ENCODE measurements around the gene BRAF.
"Not testable (repeated sequence)": the region's sequence is repeated elsewhere in the genome, so short reads cannot be mapped to it uniquely, and the experiment has no call there.

Gene BRAF

DNA sequence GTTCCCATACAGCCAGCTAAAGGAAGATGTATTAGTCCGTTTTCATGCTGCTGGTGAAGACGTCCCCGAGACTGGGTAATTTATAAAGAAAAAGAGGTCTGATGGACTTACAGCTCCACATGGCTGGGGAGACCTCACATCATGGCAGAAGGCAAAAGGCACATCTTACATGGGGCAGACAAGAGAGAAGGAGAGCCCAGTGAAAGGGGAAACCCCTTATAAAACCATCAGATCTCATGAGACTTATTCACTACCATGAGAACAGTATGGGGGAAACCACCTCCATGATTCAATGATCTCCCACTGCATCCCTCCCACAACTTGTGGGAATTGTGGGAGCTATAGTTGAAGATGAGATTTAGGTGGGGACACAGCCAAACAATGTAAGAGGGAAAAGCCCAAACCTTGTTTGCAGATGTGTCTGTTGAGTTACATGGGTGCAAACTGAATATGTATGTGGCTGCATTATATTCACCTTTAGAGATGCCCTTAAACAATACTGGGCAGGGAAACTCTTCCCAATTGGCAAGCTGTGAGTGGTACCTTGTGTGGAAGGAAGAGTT lies 13.1 kb upstream of the BRAF start:
- no peak overlapping the region for H3K9ac ChIP-seq (ENCODE audit: low read depth in 1 of 2, low read length in 2 of 2)
- H3K27ac ChIP-seq (ENCODE audit: low read depth in 2 of 2, low read length in 2 of 2): no peak overlapping the region
- H3K4me1 ChIP-seq (ENCODE audit: control insufficient read depth in 2 of 2, insufficient read depth in 2 of 2, low read length in 2 of 2): no peaks in the 10 kb centered on the region
- H3K27me3 ChIP-seq (ENCODE audit: control insufficient read depth in 2 of 2, insufficient read depth in 2 of 2, low read length in 2 of 2): no peaks in the 10 kb centered on the region
- no peak overlapping the region for H3K4me3 ChIP-seq (ENCODE audit: low read length in 2 of 2)
- no peaks in the 10 kb centered on the region for H3K36me3 ChIP-seq (ENCODE audit: control insufficient read depth in 2 of 2, insufficient read depth in 2 of 2, low read length in 2 of 2)
- H3K9me3 ChIP-seq (ENCODE audit: control insufficient read depth in 2 of 2, low read length in 2 of 2): no peaks in the 10 kb centered on the region

DNA sequence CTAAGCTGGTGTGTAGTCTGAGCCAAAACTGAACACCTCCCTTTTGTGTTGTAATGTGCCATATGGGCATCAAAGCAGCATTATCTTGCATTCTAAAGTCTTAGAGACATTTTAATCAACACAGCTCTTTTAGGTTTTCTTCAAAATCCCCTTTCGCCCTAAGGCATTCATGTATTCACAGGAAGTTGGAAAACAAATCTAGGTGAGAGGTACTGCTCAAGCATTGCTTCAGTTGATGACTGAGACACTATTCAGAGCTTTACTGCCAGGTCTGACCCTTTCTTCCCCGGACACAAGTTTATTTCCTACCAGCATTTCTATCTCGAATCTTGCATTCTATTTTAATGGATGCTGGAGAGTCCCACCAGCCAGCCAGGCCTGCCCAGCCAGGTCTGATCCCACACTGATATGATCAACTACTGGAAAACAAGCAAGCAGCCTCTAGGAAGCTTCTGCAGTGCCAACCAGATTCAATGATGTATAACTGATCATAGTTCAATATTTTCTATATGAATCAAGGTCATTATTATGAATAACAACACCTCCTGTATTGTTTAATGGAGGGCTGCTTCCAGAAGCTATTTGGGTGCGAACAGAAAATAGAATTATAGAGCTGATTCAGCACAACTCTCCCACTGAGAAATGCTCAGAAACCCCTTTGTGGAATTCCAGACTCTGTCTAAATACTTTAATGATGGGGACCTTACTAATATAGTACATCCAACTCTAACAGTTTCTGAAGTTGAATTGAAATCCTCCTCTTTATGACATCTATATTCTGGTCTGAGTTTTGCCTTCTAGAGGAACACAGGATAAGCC lies 4.0 kb upstream of the BRAF start:
- no peak overlapping the region for H3K4me3 ChIP-seq (ENCODE audit: low read length in 2 of 2)
- no peaks in the 10 kb centered on the region for H3K36me3 ChIP-seq (ENCODE audit: control insufficient read depth in 2 of 2, insufficient read depth in 2 of 2, low read length in 2 of 2)

DNA sequence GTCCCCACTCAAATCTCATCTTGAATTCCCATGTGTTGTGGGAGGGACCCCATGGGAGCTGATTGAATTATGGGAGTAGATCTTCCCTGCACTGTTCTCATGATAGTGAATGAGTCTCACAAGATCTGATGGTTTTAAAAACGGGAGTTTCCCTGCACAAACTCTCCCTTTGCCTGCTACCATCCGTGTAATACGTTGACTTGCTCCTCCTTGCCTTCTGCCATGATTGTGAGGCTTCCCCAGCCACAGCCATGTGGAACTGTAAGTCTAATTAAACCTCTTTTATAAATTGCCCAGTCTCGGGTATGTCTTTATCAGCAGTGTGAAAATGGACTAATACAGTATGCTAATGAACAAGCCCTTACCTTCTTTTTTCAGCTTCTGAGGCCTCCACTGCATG lies 3.2 kb upstream of the BRAF start:
- not testable (repeated sequence) for H3K4me3 ChIP-seq (ENCODE audit: low read length in 2 of 2); H3K9me3 ChIP-seq (ENCODE audit: control insufficient read depth in 2 of 2, low read length in 2 of 2); H3K9ac ChIP-seq (ENCODE audit: low read depth in 1 of 2, low read length in 2 of 2); H3K27me3 ChIP-seq (ENCODE audit: control insufficient read depth in 2 of 2, insufficient read depth in 2 of 2, low read length in 2 of 2); H3K36me3 ChIP-seq (ENCODE audit: control insufficient read depth in 2 of 2, insufficient read depth in 2 of 2, low read length in 2 of 2); H3K27ac ChIP-seq (ENCODE audit: low read depth in 2 of 2, low read length in 2 of 2); H3K4me1 ChIP-seq (ENCODE audit: control insufficient read depth in 2 of 2, insufficient read depth in 2 of 2, low read length in 2 of 2)

More for the DNA sequence above, 4.0 kb upstream of the BRAF start:
- Histone ChIP-seq H3K27me3 (ENCODE audit: control insufficient read depth in 2 of 2, insufficient read depth in 2 of 2, low read length in 2 of 2) (no peaks in the 10 kb centered on the region), H3K4me1 (ENCODE audit: control insufficient read depth in 2 of 2, insufficient read depth in 2 of 2, low read length in 2 of 2) (peaks cover 0 to 4% of the 10 kb centered on the region in 2 donors), H3K27ac (ENCODE audit: low read depth in 2 of 2, low read length in 2 of 2) (no peak overlapping the region), H3K9me3 (ENCODE audit: control insufficient read depth in 2 of 2, low read length in 2 of 2) (no peaks in the 10 kb centered on the region), H3K9ac (ENCODE audit: low read depth in 1 of 2, low read length in 2 of 2) (no peak overlapping the region)

DNA sequence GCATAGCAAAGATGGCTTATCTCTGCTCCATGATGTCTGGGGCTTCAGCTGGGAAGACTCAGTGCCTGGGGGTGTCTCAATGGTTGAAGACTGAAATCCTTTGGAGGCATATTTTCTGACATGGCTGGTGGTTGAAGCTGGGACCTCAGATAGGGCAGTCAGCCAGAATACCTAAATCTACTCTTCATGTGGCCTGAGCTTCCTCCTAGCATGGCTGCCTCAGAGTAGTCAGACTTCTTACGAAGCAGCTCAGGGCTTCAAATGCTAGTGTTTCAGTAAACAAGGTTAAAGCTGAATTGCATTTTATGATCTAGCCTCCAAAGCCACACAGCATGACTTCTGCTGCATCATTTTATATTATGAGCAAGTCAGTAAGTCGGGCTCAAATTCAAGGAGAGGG lies 2.6 kb upstream of the BRAF start:
- Histone ChIP-seq H3K9me3 (ENCODE audit: control insufficient read depth in 2 of 2, low read length in 2 of 2) (no peaks in the 10 kb centered on the region), H3K4me1 (ENCODE audit: control insufficient read depth in 2 of 2, insufficient read depth in 2 of 2, low read length in 2 of 2) (peaks cover 4% of the 10 kb centered on the region in 2 donors), H3K27ac (ENCODE audit: low read depth in 2 of 2, low read length in 2 of 2) (no peak overlapping the region), H3K27me3 (ENCODE audit: control insufficient read depth in 2 of 2, insufficient read depth in 2 of 2, low read length in 2 of 2) (no peaks in the 10 kb centered on the region), H3K36me3 (ENCODE audit: control insufficient read depth in 2 of 2, insufficient read depth in 2 of 2, low read length in 2 of 2) (no peaks in the 10 kb centered on the region), H3K4me3 (ENCODE audit: low read length in 2 of 2) (no peak overlapping the region), H3K9ac (ENCODE audit: low read depth in 1 of 2, low read length in 2 of 2) (no peak overlapping the region)

DNA sequence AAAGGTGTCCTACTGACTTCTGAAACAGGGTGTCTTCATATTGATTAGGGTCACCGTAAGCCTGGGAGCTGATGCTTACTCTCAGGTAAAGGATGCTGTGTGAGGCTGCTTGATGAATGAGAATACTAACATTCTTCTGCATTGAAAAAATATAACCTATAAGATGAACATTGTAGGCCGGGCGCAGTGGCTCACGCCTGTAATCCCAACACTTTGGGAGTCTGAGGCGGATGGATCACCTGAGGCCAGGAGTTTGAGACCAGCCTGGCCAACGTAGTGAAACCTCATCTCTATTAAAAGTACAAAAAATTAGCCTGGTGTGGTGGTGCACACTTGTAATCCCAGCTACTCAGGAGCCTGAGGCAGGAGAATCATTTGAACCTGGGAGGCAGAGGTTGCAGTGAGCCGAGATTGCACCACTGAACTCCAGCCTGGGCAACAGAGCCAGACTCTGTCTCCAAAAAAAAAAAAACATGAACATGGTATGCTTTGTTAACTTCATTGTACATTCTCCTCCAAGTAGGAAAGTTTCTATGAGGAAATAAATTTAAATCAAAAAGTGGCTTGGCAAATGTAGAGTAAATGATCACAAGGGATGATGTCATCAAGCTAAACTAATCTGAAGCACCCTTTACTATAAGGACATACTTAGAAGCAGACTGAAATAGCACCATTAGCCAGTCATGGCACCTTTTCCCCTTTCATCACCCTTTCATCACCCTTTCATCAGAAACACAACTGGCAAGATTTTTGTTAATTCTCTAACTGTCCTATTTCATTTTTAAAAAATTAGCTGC lies 1.5 kb upstream of the BRAF start:
- Histone ChIP-seq H3K27me3 (ENCODE audit: control insufficient read depth in 2 of 2, insufficient read depth in 2 of 2, low read length in 2 of 2) (no peaks in the 10 kb centered on the region), H3K36me3 (ENCODE audit: control insufficient read depth in 2 of 2, insufficient read depth in 2 of 2, low read length in 2 of 2) (no peaks in the 10 kb centered on the region), H3K27ac (ENCODE audit: low read depth in 2 of 2, low read length in 2 of 2) (no peak overlapping the region), H3K9me3 (ENCODE audit: control insufficient read depth in 2 of 2, low read length in 2 of 2) (no peaks in the 10 kb centered on the region), H3K4me3 (ENCODE audit: low read length in 2 of 2) (no peak overlapping the region), H3K9ac (ENCODE audit: low read depth in 1 of 2, low read length in 2 of 2) (no peak overlapping the region), H3K4me1 (ENCODE audit: control insufficient read depth in 2 of 2, insufficient read depth in 2 of 2, low read length in 2 of 2) (peaks cover 4% of the 10 kb centered on the region in 2 donors)

DNA sequence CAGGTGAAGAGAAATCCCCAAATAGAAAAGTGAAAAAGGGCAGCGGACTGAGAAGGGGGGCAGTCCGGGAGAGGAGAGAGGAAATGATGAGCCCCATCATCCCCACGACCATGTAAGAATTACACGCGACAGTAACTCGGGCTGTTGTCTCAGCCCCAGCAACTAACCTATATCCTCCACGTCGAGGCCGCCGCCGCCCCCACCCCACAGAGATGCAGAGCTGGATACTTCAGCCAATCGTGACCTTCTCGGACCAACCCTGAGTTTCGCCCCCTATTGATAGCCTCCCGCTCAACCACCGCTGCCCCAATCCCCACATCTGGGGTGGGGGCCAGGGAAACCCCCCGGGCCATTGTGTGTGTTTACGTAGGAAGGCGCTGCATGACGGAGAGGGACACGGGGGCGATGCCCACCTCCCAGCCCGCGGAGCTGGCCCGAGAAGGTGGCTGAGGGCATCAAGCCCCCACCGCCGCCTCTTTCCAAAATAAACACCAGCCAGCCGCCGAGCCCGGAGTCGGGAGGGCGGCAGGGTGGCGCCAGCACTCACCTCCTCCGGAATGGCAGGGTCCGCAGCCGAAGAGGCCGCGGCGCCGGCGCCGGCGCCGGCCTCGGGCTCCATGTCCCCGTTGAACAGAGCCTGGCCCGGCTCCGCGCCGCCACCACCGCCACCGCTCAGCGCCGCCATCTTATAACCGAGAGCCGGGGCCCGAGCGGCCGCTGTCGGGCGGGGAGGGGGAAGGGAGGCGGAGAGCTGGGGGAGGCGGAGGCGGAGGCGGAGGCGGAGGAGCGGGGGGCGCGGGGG lies 509 bp downstream of the BRAF start:
- peak overlapping the region; percentile 89 to 93 for H3K4me3 ChIP-seq (ENCODE audit: low read length in 2 of 2)
- peaks cover 4% of the 10 kb centered on the region in 2 donors for H3K4me1 ChIP-seq (ENCODE audit: control insufficient read depth in 2 of 2, insufficient read depth in 2 of 2, low read length in 2 of 2)
- H3K9ac ChIP-seq (ENCODE audit: low read depth in 1 of 2, low read length in 2 of 2): peak overlapping the region; percentile 72 to 98
- H3K27me3 ChIP-seq (ENCODE audit: control insufficient read depth in 2 of 2, insufficient read depth in 2 of 2, low read length in 2 of 2): no peaks in the 10 kb centered on the region
- no peaks in the 10 kb centered on the region for H3K9me3 ChIP-seq (ENCODE audit: control insufficient read depth in 2 of 2, low read length in 2 of 2)
- H3K36me3 ChIP-seq (ENCODE audit: control insufficient read depth in 2 of 2, insufficient read depth in 2 of 2, low read length in 2 of 2): no peaks in the 10 kb centered on the region
- peak overlapping the region; percentile 89 to 91 for H3K27ac ChIP-seq (ENCODE audit: low read depth in 2 of 2, low read length in 2 of 2)

DNA sequence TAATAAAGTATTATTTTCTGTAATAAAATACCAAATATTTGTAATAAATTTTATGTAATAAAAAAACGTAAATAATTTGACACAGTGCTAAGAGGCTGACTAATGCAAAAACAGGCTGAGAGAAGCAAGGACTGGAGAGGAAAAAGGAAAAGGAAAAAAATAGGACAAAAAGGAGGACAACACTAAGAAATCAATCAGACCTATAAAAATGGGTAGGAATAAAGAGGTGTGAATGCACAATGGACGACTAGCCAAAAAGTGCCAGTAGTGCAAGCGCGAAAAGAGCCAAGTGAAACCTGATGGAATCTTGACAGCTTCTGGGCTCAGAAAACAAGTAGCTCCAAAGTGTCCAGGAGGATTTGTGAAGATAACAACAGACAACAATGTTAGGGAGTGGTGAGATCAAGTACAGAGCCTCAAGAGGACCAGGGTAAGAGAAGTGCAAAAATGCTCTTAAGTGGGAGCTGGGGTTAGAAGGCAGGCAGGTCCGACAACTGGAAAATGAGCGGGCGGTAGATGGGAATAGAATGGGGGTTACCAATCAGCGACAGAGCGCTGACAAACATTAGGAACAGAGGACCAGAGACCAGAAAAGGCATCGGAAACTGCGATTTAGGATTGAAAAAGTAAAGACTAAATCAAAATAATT lies 1.2 kb downstream of the BRAF start:
- no peaks in the 10 kb centered on the region for H3K9me3 ChIP-seq (ENCODE audit: control insufficient read depth in 2 of 2, low read length in 2 of 2)
- peak overlapping the region; percentile 89 to 91 for H3K27ac ChIP-seq (ENCODE audit: low read depth in 2 of 2, low read length in 2 of 2)
- H3K4me3 ChIP-seq (ENCODE audit: low read length in 2 of 2): peak overlapping the region; percentile 89 to 93
- H3K9ac ChIP-seq (ENCODE audit: low read depth in 1 of 2, low read length in 2 of 2): peak overlapping the region; percentile 72 to 98
- H3K27me3 ChIP-seq (ENCODE audit: control insufficient read depth in 2 of 2, insufficient read depth in 2 of 2, low read length in 2 of 2): no peaks in the 10 kb centered on the region
- H3K36me3 ChIP-seq (ENCODE audit: control insufficient read depth in 2 of 2, insufficient read depth in 2 of 2, low read length in 2 of 2): no peaks in the 10 kb centered on the region
- peaks cover 4% of the 10 kb centered on the region in 2 donors for H3K4me1 ChIP-seq (ENCODE audit: control insufficient read depth in 2 of 2, insufficient read depth in 2 of 2, low read length in 2 of 2)

DNA sequence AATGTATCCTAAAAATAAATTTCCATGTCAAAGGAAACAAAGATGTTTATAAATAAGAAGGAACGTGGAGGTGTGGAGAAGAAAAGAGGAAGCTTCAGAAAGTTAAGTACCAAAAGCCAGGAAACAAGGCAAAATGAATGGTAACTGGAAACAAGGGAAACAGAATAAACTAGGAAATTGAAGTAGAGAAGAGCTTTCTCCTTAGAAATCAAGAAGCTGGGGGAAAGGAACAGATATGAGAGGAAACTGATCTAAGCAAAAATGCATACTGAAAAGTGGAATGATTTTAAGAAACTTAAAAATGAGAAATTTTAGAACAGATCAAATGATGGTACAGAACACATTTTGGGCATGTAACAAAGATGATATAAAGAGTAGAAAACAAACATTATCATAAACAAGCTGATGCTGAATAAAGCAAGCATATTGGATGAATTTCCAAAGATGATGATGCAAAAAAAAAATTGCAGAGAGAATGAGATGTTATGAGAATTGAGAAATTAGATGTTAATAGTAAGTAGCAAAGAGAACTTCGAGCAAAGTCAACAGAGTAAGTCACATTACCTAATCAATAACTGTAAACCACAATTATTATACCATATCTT lies 1.9 kb downstream of the BRAF start:
- Histone ChIP-seq H3K27ac (ENCODE audit: low read depth in 2 of 2, low read length in 2 of 2) (no peak overlapping the region), H3K9ac (ENCODE audit: low read depth in 1 of 2, low read length in 2 of 2) (no peak overlapping the region), H3K36me3 (ENCODE audit: control insufficient read depth in 2 of 2, insufficient read depth in 2 of 2, low read length in 2 of 2) (no peaks in the 10 kb centered on the region), H3K27me3 (ENCODE audit: control insufficient read depth in 2 of 2, insufficient read depth in 2 of 2, low read length in 2 of 2) (no peaks in the 10 kb centered on the region), H3K9me3 (ENCODE audit: control insufficient read depth in 2 of 2, low read length in 2 of 2) (no peaks in the 10 kb centered on the region), H3K4me1 (ENCODE audit: control insufficient read depth in 2 of 2, insufficient read depth in 2 of 2, low read length in 2 of 2) (peaks cover 4% of the 10 kb centered on the region in 2 donors), H3K4me3 (ENCODE audit: low read length in 2 of 2) (no peak overlapping the region)

DNA sequence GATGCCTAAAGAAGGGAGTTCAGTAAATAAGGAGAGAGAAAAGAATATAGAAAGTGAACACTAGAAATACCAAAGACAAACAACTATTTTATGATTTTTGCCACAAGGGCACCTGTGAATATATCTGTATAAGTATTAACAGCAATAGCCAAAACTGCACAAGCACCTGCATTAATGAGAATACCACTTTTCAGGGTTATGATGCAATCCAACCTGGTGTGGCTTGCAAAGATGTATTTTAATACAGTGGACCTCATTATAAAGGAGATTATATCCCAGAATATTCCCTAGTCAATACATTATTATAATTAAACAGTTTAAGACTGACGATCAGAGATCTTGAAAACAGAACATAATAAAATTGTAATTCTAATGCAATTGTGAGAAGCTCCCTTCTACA lies 4.0 kb downstream of the BRAF start:
- Histone ChIP-seq H3K36me3 (ENCODE audit: control insufficient read depth in 2 of 2, insufficient read depth in 2 of 2, low read length in 2 of 2) (no peaks in the 10 kb centered on the region), H3K9ac (ENCODE audit: low read depth in 1 of 2, low read length in 2 of 2) (no peak overlapping the region), H3K9me3 (ENCODE audit: control insufficient read depth in 2 of 2, low read length in 2 of 2) (no peaks in the 10 kb centered on the region), H3K4me1 (ENCODE audit: control insufficient read depth in 2 of 2, insufficient read depth in 2 of 2, low read length in 2 of 2) (peaks cover 4% of the 10 kb centered on the region in 2 donors), H3K27me3 (ENCODE audit: control insufficient read depth in 2 of 2, insufficient read depth in 2 of 2, low read length in 2 of 2) (no peaks in the 10 kb centered on the region), H3K27ac (ENCODE audit: low read depth in 2 of 2, low read length in 2 of 2) (no peak overlapping the region), H3K4me3 (ENCODE audit: low read length in 2 of 2) (no peak overlapping the region)
